Prostate gland (tissue), 2 donors: ENCODE results near the gene SDHC. TPM values are rescaled to one million over a fixed set of nuclear protein-coding genes. Genes with fewer than 3 reads are reported as not detected.

Source experiments
- DNase-seq: peaks from one replicate; pipeline ENCODE4 v3.0.0-alpha.2; 2019; ENCODE audit warnings: low spot score
- H3K27ac ChIP-seq, 2 donors: fragments of 200-600 bp; sonication (generic); 2 replicates each; pipeline ENCODE4 v1.5.1; 2017 to 2019
- H3K27me3 ChIP-seq: fragments of 200-600 bp; sonication (generic); replicated peaks from 2 replicates; pipeline ENCODE4 v1.5.1; 2019; ENCODE audit not compliant: insufficient read depth
- H3K36me3 ChIP-seq, 2 donors: fragments of 200-600 bp; sonication (generic); 1 replicate in 1 of 2; 2 replicates in 1 of 2; pipeline versions ENCODE4 v1.5.1 to v1.8.1; 2017 to 2019
- H3K4me1 ChIP-seq: fragments of 200-600 bp; sonication (generic); replicated peaks from 2 replicates; pipeline ENCODE4 v1.5.1; 2019
- H3K4me3 ChIP-seq, 2 donors: fragments of 200-600 bp; sonication (generic); 2 replicates each; pipeline ENCODE4 v1.5.1; 2017 to 2019
- H3K9me3 ChIP-seq: fragments of 200-600 bp; sonication (generic); 2 replicates; pipeline ENCODE4 v1.5.1; 2017
- CTCF ChIP-seq, 4 experiments: fragments of 200-600 bp in 2 of 4; fragments of 450-650 bp in 2 of 4; sonication (generic) in 2 of 4; IDR thresholded peaks; 1 replicate in 3 of 4; 2 replicates in 1 of 4; pipeline ENCODE4 v1.5.1; 2016 to 2019; ENCODE audit warnings: antibody characterized with exemption in 4 of 4, mild to moderate bottlenecking in 2 of 4, moderate library complexity in 2 of 4
- POLR2A ChIP-seq: fragments of 450-650 bp; IDR thresholded peaks from one replicate; pipeline ENCODE4 v1.6.1; 2016; ENCODE audit warnings: antibody characterized with exemption, mild to moderate bottlenecking
- POLR2AphosphoS5 ChIP-seq: sonication (generic); formaldehyde crosslinking; IDR thresholded peaks from one replicate; pipeline ENCODE4 v1.6.1; 2017; ENCODE audit warnings: antibody characterized with exemption
- WGBS: methylation state at CpG from one replicate; pipeline ENCODE4 v1.1.5; 2018; 5-methylcytosine and 5-hydroxymethylcytosine counted together
- intact Hi-C: fragments of 100-400 bp; cut with DNase I; formaldehyde crosslinking; loops from one replicate; pipeline ENCODE4 v1.14.2; 2022
- total RNA-seq, 2 donors: library from RNA; depleted of rRNA; stranded (reverse); fragments of >200 nt; gene quantifications; one replicate each; pipeline ENCODE4 v1.1.0, GENCODE V29; 2016

The SDHC gene, protein sequence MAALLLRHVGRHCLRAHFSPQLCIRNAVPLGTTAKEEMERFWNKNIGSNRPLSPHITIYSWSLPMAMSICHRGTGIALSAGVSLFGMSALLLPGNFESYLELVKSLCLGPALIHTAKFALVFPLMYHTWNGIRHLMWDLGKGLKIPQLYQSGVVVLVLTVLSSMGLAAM
- 100 to 1,000 TPM in 1 of 2 donors, 10 to 100 TPM in 1; 59.0 to 107 TPM for total RNA-seq

GRCh38 chr1:161314201-161314981, at the start of gene SDHC:
SDHC (plus strand) TSS chr1:161314381; CDS start chr1:161314406, 25 bp downstream.
- H3K36me3 ChIP-seq, result no peaks in the 10 kb centered on the region
- WGBS, result under 1% methylated on average over 38 of the region's 45 CpGs

DNA sequence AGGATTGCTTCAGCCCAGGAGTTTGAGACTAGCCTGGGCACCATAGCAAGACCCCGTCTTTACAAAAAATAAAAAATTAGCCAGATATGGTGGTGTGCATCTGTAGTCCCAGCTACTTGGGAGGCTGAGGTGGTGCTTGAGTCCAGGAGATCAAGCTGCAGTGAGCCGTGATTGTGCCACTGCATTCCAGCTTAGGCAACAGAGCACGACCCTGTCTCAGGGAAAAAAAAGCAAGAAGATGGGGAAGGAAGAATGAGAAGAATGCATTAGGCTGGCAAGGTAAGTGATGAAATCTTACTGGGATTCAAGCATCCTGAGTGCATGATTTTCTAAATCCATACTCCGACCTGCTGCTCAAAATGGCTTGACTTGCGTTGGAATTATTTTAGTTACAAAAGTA, 48.9 kb upstream of the SDHC start:
- no peak for DNase-seq
- intact Hi-C loops, result no loop called here
- H3K9me3 ChIP-seq, result no peaks in the 10 kb centered on the region
- WGBS, result 87% methylated on average over 5 of the region's 5 CpGs
- H3K27me3 ChIP-seq, result no peaks in the 10 kb centered on the region
- H3K36me3 ChIP-seq, result no peaks in the 10 kb centered on the region
- H3K4me3 ChIP-seq, result no peak overlapping the region
- TF ChIP-seq POLR2A (no peak), CTCF (IDR thresholded peaks at IDR 0.05) (no peak), POLR2AphosphoS5 (no peak)
- no peak overlapping the region for H3K27ac ChIP-seq
- H3K4me1 ChIP-seq, result no peaks in the 10 kb centered on the region

More at GRCh38 chr1:161314201-161314981, at the start of gene SDHC:
- peak within 1 kb of the TSS; percentile 66 to 74 for H3K4me3 ChIP-seq
- intact Hi-C loops, result loop anchor here (5.0 to 10.0 kb wide), 2 partner anchors 70 to 112 kb away; partner anchors contain the start of gene NDUFS2
- peak within 1 kb of the TSS; percentile 86 to 88 for H3K27ac ChIP-seq
- H3K9me3 ChIP-seq, result no peaks in the 10 kb centered on the region
- TF ChIP-seq POLR2A, result peak; percentile 64
- peak; percentile 96 for TF ChIP-seq POLR2AphosphoS5
- peak in 2 of 4 experiments; percentile 18 to 19 for TF ChIP-seq CTCF (IDR thresholded peaks at IDR 0.05)
- peak; percentile 85 for DNase-seq
- H3K4me1 ChIP-seq, result no peaks in the 10 kb centered on the region
- H3K27me3 ChIP-seq, result no peaks in the 10 kb centered on the region

GRCh38 chr1:161266202-161266601, 48.0 kb upstream of the SDHC start:
- Histone ChIP-seq H3K4me3 (no peak overlapping the region), H3K27ac (no peak overlapping the region), H3K36me3 (no peaks in the 10 kb centered on the region), H3K9me3 (no peaks in the 10 kb centered on the region), H3K4me1 (no peaks in the 10 kb centered on the region), H3K27me3 (no peaks in the 10 kb centered on the region)
- no peak for DNase-seq
- intact Hi-C loops, result no loop called here
- WGBS, result 47% methylated on average over 3 of the region's 3 CpGs
- TF ChIP-seq POLR2AphosphoS5, result no peak
- TF ChIP-seq POLR2A, result no peak
- TF ChIP-seq CTCF (IDR thresholded peaks at IDR 0.05), result no peak

- no peak for DNase-seq
- TF ChIP-seq CTCF (IDR thresholded peaks at IDR 0.05), result no peak
- TF ChIP-seq POLR2A, result no peak
- TF ChIP-seq POLR2AphosphoS5, result no peak
- intact Hi-C loops, result no loop called here
- 58% methylated on average over 2 of the region's 2 CpGs for WGBS
- H3K4me3 ChIP-seq, result no peak overlapping the region
- H3K36me3 ChIP-seq, result no peaks in the 10 kb centered on the region
- H3K27me3 ChIP-seq, result no peaks in the 10 kb centered on the region
- H3K9me3 ChIP-seq, result no peaks in the 10 kb centered on the region
- H3K4me1 ChIP-seq, result no peaks in the 10 kb centered on the region
- no peak overlapping the region for H3K27ac ChIP-seq
These were observed 47.3 kb upstream of the SDHC start for GRCh38 chr1:161266836-161267235.
